GM12873 (cell line): ENCODE results near the gene CLEC16A.

Experiments used
- CTCF ChIP-seq: IDR thresholded peaks from 2 replicates; pipeline ENCODE4 v1.5.1; 2012; ENCODE audit warnings: low read depth, mild to moderate bottlenecking, moderate library complexity, low read length, control low read depth; ENCODE audit not compliant: insufficient read depth; ENCODE audit errors: missing control alignments

CLEC16A gene

GRCh38 chr16:11056993-11057649 lies 112.8 kb downstream of the CLEC16A start:
- no peak for TF ChIP-seq CTCF

DNA sequence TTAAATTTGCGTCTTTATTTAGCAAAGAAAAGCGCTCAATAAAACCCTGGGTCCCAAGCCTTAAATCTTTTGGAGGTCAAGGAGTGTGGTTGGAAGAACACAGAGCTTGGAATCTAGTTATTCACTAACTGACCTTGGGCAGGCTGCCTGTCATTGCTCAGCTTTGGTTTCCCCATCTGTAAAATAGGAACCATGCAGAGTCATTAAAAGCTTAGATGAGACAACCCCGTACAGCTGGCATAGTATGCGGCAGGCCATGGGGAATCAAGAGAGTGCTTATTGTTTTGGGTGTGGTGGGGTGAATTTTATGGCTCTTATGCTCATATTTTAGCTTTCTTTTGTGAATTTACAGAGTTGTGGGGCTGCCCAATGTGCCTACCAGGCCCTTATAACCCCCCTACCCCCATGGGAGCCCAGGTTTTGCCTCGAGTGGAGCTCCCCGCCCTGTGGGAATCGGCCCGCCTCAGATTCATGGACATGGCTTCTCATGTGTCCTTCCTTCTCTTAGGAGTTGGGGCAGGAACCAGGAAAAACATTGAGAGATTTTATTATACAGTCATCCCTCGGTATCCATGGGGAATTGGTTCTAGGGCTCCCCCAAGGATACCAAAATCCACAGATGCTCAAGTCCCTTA lies 113.5 kb downstream of the CLEC16A start:
- no peak for TF ChIP-seq CTCF

DNA sequence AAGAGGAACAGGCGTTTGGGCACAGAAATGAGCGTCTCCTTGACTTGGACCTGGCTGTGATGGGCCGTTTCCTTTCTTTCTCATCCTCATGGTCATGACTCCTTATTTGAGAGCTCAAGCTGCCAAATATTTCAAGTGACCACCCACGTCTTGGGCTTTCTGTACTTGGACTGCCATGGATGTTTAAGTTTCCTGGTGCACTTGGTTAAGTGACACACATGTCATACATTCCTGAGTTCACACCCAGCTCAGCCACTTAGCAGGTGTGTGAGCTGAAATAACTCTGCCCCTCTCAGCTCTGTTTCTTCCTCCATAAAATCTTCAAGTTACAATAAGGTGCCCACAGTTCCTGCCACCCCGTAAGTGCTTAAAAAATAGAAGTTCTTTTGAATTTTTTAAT lies 114.5 kb downstream of the CLEC16A start:
- TF ChIP-seq CTCF = no peak

- TF ChIP-seq CTCF = no peak
Measured at GRCh38 chr16:11059588-11059987, 115.2 kb downstream of the CLEC16A start.

DNA sequence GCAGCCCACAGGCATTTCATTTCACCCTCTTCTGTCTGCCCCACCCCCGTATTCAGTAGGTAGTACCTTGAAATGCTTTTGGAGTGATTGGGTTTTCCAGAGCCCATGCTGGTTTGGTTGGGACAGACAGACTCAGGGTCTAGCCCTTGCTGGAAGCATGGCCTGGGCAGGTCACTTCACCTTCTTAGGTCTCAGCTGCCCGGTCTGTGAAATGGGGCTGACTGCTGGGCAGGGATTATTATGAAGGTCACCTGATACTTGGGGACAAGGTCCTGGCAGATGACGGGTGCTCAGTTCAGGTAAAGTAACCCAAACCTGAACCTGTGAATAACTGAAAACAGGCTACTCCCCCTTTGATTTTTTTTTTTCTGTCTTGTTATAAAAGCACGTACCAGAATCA lies 116.0 kb downstream of the CLEC16A start:
- TF ChIP-seq CTCF = no peak

DNA sequence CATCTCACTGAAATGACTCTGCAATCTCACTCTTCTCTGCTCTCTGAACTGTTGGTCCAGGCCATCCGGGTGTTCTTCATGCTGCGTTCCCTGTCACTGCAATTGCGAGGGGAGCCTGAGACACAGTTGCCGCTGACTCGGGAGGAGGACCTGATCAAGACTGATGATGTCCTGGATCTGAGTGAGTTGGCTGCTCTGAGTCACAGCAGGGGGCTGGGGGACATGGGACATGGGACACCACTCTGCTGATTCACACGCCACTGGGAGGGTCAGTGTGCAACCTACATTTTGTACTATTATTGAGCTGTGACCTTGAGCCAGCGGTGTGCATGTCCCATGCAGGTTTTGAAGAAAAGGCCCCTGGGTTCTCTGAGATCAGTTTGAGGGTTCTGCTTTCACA lies 116.5 kb downstream of the CLEC16A start:
- no peak for TF ChIP-seq CTCF

DNA sequence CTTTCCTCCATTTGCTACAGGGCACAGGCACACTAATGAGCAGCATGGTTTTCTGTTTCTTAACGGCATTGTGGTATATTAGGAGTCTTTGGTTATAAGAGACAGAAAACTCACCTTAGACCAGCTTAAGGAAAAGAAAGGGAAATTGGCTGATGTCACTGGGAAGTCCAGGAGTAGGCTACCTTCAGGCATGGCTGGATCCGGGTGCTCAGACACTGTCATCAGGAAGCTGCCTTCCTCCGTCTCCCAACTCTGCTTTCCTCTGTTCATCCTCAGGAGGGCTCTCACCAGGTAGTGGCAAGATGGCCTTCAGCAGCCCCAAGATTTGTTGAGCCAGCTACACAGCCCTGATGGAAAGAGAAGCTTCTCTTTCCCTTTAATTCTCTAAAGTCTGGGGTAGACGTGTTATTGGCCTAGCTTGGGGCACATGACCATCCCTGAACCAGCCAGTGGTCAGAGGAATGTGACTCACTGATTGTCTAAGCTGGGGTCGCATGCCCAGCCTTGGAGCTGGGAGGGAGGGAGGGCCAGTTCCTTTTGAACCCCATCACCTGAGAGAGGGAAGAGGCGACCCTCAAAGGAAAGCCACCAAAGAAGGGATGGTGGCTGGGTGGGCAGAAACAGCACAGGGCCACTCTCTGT lies 117.4 kb downstream of the CLEC16A start:
- no peak for TF ChIP-seq CTCF
